Cardiac muscle cell (in vitro differentiated cells and primary cell): ENCODE data around the gene MAP1LC3B. TPM values are rescaled to one million over a fixed set of nuclear protein-coding genes. Genes with fewer than 3 reads are reported as not detected.

ENCODE experiments used
- DNase-seq, 2 donors: peaks; one replicate each; pipeline versions ENCODE4 v3.0.0 to v3.0.0-alpha.2; 2010 to 2017; ENCODE audit warnings: low read depth in 1 of 2, low spot score in 1 of 2
- H3K27ac ChIP-seq: fragments of 200-600 bp; sonication (generic); 2 replicates; pipeline ENCODE4 v1.5.1; 2016
- H3K27me3 ChIP-seq: fragments of 200-600 bp; sonication (generic); 2 replicates; pipeline ENCODE4 v1.6.0; 2016; ENCODE audit warnings: control low read depth
- H3K36me3 ChIP-seq: fragments of 200-600 bp; sonication (generic); 2 replicates; pipeline ENCODE4 v1.5.1; 2016; ENCODE audit warnings: control low read depth
- H3K4me1 ChIP-seq: fragments of 200-600 bp; sonication (generic); 2 replicates; pipeline ENCODE4 v1.8.1; 2017; ENCODE audit warnings: low read depth, mild to moderate bottlenecking, mixed run types
- H3K4me3 ChIP-seq: fragments of 200-600 bp; sonication (generic); 2 replicates; pipeline ENCODE4 v1.5.1; 2016; ENCODE audit warnings: mild to moderate bottlenecking
- H3K9me3 ChIP-seq: fragments of 200-600 bp; sonication (generic); 2 replicates; pipeline ENCODE4 v1.5.1; 2017; ENCODE audit warnings: low read depth, mild to moderate bottlenecking, control low read depth
- polyA plus RNA-seq: library from polyadenylated mRNA; unstranded; fragments of >200 nt; fragmentation: Nextera tagmentation; extraction: Ambion mirVana; gene quantifications from 2 replicates; pipeline ENCODE4 v1.2.1, GENCODE V29; 2016
- total RNA-seq: library from RNA; depleted of rRNA; stranded (reverse); fragments of >200 nt; gene quantifications from 2 replicates; pipeline ENCODE4 v1.2.3, GENCODE V29; 2016
- TF ChIP-seq, protein P1 (sequence below): IDR thresholded peaks from 2 replicates; pipeline ENCODE4 v1.5.1; 2012; ENCODE audit warnings: low read depth, mild to moderate bottlenecking, low read length

MAP1LC3B gene
- total and polyA plus RNA-seq, 2 experiments from 2014 or later: 37.7 to 164 TPM

DNA sequence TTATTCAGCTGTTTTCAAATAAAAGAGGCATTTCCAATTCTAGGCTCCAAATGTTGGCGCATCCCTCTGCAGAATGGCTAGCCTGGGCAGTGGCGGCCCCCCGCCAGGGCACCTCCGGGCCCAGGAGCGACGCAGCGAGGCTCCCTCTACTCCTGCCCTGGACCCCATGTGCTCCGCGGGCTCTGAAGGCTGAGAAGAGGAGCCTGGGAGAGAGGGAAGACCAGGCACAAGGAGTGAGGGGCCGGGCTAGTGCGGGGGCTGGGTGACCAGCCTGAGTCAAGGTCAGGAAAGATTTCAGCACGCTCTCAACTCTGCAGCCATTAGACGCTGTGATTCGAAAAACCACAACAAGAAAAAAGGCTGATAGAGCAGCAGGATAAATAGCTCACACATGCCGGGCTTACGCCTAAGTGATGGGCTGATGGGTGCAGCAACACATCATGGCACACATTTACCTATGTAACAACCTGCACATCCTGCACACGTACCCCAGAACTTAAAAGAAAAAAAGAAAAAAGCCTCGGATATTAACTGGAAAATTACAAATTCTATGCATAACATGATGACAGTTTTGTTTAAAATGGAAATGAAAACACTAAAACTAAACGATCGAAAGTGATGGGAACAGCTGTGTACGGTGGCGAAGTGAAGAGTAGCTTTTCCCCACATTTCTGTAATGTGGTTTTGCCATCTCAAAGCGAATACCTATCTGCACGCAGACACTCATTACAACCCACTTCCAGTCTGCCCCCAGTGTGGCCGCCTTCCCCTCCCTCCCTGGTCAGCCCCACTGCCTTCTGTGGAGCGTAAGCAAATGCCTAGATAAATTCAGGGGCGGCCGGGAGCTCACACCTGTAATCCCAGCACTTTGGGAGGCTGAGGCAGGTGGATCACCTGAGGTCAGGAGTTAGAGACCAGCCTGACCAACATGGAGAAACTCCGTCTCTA lies 44.4 kb downstream of the MAP1LC3B start:
- DNase-seq: peak; percentile 70 to 74
- H3K36me3 ChIP-seq: no peaks in the 10 kb centered on the region
- H3K4me3 ChIP-seq: no peak overlapping the region
- no peak overlapping the region for H3K27ac ChIP-seq
- H3K27me3 ChIP-seq: no peaks in the 10 kb centered on the region
- TF ChIP-seq, protein P1, sequence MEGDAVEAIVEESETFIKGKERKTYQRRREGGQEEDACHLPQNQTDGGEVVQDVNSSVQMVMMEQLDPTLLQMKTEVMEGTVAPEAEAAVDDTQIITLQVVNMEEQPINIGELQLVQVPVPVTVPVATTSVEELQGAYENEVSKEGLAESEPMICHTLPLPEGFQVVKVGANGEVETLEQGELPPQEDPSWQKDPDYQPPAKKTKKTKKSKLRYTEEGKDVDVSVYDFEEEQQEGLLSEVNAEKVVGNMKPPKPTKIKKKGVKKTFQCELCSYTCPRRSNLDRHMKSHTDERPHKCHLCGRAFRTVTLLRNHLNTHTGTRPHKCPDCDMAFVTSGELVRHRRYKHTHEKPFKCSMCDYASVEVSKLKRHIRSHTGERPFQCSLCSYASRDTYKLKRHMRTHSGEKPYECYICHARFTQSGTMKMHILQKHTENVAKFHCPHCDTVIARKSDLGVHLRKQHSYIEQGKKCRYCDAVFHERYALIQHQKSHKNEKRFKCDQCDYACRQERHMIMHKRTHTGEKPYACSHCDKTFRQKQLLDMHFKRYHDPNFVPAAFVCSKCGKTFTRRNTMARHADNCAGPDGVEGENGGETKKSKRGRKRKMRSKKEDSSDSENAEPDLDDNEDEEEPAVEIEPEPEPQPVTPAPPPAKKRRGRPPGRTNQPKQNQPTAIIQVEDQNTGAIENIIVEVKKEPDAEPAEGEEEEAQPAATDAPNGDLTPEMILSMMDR: no peak
- H3K4me1 ChIP-seq: peaks cover 23% of the 10 kb centered on the region
- H3K9me3 ChIP-seq: no peaks in the 10 kb centered on the region

DNA sequence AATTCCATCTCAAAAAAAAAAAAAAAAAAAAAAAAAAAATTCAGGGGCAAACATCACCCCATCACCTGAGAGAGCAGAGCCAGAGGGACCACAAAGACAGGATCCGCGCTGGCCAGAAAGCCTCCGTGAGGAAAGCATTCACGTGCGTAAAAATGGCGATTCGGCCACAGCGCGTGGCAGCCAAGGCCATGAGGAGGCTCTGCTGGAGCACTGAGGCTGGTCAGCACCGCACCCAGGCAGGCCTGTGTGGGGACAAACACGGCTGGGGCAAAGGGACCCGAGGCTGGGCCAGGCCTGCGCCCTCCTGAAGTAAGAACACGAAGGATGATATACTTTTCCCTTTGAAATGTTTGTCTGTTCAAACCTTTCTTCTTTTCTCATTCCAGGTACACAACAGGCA lies 45.2 kb downstream of the MAP1LC3B start:
- H3K9me3 ChIP-seq: no peaks in the 10 kb centered on the region
- H3K36me3 ChIP-seq: no peaks in the 10 kb centered on the region
- no peak overlapping the region for H3K27ac ChIP-seq
- TF ChIP-seq, protein P1: no peak
- H3K4me3 ChIP-seq: no peak overlapping the region
- DNase-seq: no peak
- no peaks in the 10 kb centered on the region for H3K27me3 ChIP-seq
- H3K4me1 ChIP-seq: peaks cover 17% of the 10 kb centered on the region

DNA sequence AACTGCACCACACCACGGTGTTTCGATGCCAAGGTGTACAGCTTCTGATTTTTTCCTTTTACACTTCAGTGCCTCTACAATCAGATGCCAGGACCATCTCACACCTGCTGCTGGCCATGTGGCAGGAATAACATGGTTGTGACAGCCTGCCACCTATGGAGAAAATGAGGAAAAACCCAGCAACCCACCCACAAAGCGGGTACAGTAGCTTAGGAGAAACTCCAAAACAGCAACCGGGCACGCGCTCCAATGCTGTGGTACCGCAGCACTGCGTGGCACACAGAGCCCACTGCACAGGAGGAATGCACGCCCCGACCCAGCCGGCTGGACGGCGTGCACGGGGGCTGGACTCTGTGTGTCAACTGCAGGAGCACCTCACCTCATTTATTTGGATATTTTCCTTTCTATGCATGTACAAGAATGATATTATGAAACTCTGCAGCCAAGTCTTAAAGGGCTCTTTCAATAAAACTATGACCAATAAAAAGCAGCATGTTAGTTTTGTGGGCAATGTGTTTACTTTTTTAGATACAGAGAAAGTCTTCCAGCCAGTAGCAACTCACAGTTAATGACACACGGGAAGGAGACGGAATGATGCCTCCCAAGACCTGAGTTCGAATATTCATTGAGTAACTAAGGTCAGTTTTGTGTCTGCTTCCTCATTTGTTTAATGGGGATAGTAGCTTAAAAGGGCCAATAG lies 45.9 kb downstream of the MAP1LC3B start:
- TF ChIP-seq, protein P1: no peak
- no peaks in the 10 kb centered on the region for H3K27me3 ChIP-seq
- H3K4me1 ChIP-seq: peaks cover 16% of the 10 kb centered on the region
- H3K4me3 ChIP-seq: no peak overlapping the region
- H3K27ac ChIP-seq: no peak overlapping the region
- no peaks in the 10 kb centered on the region for H3K9me3 ChIP-seq
- H3K36me3 ChIP-seq: no peaks in the 10 kb centered on the region
- DNase-seq: no peak

DNA sequence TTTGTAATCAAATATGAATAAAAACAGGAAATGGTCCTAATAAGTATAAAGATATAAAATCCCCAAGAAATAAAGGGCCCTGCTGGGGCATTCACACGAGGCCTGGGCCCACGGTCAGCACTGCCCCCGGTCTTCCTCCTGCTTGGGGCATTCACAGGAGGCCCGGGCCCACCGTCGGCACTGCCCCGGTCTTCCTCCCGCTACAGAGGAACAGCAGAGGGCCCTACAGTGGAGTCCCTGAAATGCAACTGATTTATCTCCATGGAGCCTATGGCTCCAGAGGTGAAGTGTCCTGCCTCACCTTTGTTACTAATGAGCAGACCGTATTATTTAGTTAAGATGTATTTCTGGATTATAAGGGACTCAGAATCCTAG lies 46.5 kb downstream of the MAP1LC3B start:
- Histone ChIP-seq H3K27ac (no peak overlapping the region), H3K27me3 (no peaks in the 10 kb centered on the region), H3K4me3 (no peak overlapping the region), H3K36me3 (no peaks in the 10 kb centered on the region), H3K4me1 (peaks cover 16% of the 10 kb centered on the region), H3K9me3 (no peaks in the 10 kb centered on the region)
- TF ChIP-seq, protein P1: no peak
- DNase-seq: no peak

DNA sequence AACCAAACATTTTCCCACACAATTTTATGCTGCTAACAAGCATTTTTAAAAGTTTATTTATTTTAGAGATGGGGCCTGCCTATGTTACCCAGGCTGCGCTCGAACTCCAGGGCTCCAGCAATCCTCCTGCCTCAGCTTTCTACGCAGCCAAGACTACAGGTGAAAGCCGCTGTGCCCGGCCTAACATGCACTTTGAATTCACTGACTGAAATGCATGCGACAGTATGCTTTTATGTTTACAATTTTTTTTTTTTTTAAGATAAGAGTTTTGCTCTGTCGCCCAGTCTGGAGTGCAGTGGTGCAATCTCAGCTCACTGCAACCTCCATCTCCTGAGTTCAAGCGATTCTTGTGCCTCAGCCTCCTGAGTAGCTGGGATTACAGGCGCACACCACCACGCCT lies 47.8 kb downstream of the MAP1LC3B start:
- peaks cover 16% of the 10 kb centered on the region for H3K4me1 ChIP-seq
- H3K27me3 ChIP-seq: no peaks in the 10 kb centered on the region
- TF ChIP-seq, protein P1: no peak
- H3K27ac ChIP-seq: no peak overlapping the region
- no peaks in the 10 kb centered on the region for H3K36me3 ChIP-seq
- no peaks in the 10 kb centered on the region for H3K9me3 ChIP-seq
- DNase-seq: no peak
- H3K4me3 ChIP-seq: no peak overlapping the region
